CD4-positive, alpha-beta T cell treated with Interleukin-17A for 4 hours (primary cell): ENCODE data around the gene PPP1R13L.

Experiments used
- DNase-seq: peaks from one replicate; pipeline ENCODE4 v3.0.0-alpha.2; 2020; ENCODE audit warnings: mixed read lengths

Gene PPP1R13L

DNA sequence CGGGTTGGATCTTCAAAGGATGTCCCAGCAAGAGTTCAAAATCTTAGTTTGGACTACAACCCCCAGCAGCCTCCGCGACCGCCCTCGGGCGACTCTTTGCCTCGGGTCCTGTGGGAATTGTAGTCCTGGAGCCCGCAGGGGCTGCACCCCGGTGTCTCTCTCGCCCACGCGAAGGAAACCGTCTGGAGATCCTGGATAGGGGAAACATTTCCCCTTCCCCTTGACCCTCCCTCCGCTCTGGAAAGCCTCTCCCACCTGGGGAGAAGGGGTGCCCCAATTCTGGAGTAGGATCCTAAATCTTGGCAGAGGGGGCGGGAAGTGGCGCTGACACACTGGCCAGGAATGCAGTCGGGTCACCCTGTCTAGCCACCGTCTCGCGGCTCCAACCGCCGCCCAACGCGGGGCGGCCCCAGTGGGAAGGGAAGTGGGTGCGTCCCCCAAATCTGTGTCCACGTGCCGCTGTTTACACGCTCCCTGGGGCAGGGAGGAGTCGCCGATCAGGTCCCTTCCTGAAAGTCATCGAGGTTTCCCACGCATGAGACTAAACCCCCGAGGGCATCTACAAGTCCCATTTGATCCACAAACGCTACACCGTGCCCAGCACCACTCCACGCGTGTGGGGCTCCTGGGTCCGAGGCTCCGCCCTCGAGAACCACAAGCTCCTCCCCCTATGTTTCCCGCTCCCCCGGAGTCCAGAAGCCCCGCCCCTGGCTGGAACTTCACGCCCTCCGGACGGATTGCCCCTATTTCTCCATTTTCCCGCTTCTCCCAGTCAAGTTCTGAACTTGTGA, 761 bp upstream of the PPP1R13L start:
- peak; percentile 86 for DNase-seq

DNA sequence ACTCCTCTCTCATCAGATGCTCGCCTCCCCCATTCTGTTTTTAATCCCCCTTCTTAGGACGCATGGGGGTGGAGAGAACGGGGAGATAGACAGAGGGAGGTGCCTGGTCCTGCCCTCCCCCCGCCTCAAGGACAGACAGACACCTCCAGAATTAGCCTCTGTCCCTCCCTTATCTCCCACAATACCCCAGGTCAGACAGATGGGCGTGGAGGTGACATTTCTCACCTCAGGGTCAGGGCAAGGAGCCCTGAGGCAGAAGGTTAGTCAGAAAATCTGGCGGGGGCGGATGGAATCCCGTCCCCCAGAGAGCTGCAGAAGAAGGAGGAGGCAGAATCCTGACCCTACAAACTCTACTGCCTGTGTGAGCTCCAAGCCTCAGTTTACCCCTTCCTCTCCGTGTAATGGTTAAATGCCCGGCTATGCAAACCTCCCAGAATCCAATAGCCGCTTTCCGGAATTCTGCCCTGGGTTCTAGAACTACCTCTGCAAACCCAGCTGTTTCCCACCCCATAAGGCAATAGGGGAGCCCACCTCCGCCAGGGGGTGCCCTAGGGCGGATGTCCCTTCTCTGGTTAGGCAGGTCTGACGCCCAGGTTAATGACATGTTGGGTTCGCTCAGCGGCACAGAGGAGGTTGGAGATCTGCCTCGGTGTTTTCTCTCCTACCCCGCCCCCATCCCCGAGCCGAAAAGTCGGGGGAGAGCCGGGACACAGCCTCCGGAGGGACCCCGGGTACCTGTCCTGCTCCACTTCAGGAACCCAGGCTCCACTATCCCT, 900 bp downstream of the PPP1R13L start:
- peak; percentile 66 for DNase-seq

- DNase-seq = no peak
These were observed 1.6 kb downstream of the PPP1R13L start for GRCh38 chr19:45403272-45403671.

GRCh38 chr19:45402298-45403061, 2.4 kb downstream of the PPP1R13L start:
- DNase-seq = peak; percentile 57

- no peak for DNase-seq
These were observed 3.1 kb downstream of the PPP1R13L start for GRCh38 chr19:45401815-45402214.

- DNase-seq = no peak
These were observed 4.7 kb downstream of the PPP1R13L start for GRCh38 chr19:45400192-45400591.

GRCh38 chr19:45395821-45396617, 8.8 kb downstream of the PPP1R13L start:
- no peak for DNase-seq

- no peak for DNase-seq
These were observed 12.8 kb downstream of the PPP1R13L start for GRCh38 chr19:45391871-45392665.

DNA sequence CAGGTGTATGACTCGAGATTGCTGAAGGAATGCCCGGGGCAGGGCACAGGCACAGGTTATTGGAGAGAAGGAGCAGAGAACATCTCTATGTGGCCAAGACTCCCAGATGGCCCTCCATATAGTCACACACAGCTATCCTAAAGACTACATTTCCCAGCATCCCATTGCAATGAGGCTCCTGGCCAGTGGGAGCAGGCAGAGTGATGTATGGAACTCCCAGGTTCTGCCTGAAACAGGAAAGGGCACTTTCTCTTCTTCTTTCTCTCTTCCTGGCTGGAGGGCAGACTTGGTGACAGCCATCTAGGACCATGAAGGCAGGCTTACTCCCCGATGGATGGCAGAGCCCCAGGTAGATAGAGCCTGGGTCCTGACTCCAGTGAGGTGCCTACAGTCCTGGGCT, 13.5 kb downstream of the PPP1R13L start:
- DNase-seq = no peak

DNA sequence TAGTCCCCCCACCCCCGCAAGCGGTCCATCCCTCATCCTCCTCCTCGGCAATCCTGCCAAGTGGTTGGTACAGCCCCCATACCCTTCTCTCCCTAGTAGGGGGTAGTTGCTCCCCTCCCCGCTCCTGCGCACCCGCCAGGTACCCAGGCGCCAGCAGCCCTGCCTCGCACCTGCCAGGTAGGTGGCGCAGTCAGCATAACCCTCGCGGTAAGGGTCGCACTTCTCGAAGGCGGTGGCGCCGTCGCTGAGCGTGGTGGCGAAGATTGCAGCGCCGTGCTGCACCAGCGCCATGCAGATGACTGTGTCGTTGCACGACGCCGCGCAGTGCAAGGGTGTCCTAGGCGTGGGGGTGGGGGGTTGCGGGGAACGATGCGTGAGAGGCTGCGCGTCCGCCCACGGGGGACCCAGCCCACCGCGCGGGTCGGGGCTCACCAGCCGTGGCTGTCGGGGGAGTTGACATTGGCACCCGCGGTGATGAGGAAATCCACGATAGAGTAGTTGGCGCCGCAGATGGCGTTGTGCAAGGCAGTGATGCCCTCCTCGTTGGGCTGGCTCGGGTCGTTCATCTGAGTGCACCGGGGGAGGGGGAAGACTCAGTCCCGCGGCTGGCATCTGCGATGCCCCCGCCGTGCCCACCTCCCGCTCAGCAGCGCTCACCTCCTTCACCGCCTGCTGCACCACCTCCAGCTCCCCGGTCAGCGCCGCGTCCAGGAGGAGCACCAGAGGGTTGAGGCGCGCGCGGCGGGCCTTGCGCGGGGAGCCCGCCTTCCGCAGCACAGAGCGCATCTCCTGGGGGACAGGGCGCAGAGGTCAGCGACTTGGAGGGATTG, 19.3 kb downstream of the PPP1R13L start:
- DNase-seq = no peak

DNA sequence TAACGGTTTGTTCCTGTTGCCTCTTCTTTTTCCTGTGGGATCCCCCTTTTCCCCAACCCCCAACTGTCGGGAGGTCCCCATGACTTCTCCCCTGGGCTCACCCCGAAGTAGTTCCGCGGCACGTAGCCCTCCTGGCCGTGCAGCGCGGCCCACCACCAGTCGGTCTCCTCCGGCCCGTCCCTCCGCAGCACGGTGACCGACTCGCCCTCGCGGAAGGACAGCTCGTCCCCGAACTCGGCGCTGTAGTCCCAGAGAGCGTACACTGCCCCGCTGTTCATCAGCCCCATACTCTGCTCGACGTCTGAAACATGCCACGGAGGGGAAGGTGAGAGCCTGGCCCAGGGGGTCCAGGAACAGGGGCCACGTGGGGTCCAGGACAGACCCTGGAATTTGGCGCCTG, 22.4 kb downstream of the PPP1R13L start:
- DNase-seq = no peak

DNA sequence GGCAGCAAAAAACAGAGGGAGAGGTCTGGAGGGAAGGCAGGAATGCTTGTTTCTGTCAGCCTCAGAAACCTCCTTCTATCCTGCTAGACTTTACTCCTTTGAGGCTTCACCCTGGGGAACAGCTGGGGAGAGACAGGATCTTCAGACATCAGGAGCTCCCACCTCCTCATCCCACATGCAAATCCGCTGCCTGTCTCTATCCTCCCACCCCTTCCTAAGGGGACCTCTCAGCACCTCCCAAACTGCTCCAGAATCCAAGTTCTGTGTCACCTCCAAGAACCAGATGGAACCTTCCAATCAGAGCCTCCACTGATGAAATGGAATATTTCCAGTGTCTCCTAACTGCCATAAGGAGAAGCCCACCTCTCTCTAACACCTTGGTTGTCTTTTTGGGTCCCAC, 24.8 kb downstream of the PPP1R13L start:
- no peak for DNase-seq

GRCh38 chr19:45376045-45376724, 28.7 kb downstream of the PPP1R13L start:
- no peak for DNase-seq

GRCh38 chr19:45370410-45371204, 34.3 kb downstream of the PPP1R13L start, which contains the start of gene ERCC2:
Gene ERCC2 (minus strand): TSS chr19:45370573. CDS start chr19:45370540, 33 bp downstream.
- peak; percentile 99 for DNase-seq

GRCh38 chr19:45368737-45369340, 36.0 kb downstream of the PPP1R13L start:
- no peak for DNase-seq

GRCh38 chr19:45368127-45368526, 36.7 kb downstream of the PPP1R13L start:
- DNase-seq = no peak

DNA sequence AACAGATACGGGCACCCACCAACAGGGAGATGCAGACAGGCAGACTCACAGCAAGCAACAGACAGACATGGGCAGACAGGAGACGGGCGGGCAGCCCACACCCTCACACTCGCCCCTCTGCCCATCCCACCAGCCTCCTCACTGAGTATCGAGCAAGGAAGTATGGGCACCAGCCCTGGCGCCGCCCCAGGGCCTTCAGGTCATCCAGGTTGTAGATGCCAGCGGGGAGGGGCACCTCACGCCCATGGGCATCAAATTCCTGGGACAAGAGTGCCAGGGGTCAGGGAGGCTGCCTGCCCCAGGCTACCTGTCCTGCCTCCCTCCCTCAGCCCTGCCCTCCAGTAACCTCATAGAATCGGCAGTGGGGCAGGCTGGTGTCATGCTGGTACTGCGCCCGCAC, 40.2 kb downstream of the PPP1R13L start:
- no peak for DNase-seq

DNA sequence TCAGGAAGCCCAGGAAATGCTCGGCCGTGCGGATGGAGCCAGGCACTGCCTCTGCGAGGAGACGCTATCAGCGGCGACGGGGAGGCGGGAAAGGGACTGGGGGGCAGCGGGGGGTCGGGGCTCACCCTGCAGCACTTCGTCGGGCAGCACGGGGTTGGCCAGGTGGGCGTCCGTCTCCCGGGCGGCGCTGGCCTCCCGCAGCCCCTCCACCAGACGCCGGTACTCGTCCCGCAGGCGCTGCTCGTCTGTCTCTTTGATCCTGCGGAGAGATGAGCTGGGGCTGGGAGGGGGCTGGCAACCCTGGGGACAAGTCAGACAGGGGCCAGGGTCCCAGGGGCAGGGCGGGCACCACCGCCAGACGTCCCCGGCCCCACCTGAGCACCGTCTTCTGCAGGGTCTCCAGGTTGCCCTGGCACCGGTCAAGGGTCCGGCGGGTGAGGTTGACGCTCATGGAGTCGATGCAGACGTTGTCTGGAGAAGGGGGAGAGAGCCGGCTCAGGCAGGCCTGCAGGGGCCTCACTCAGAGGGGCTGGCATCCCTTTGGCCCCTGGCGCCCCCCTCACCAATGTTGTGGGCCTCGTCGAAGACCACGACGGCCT, 40.9 kb downstream of the PPP1R13L start:
- DNase-seq = no peak
